ENCODE results near the gene RASSF9.

RASSF9 gene

GRCh38 chr12:85820101-85820500 is 16.1 kb downstream of the RASSF9 start:
- no peak for DNase-seq

DNA sequence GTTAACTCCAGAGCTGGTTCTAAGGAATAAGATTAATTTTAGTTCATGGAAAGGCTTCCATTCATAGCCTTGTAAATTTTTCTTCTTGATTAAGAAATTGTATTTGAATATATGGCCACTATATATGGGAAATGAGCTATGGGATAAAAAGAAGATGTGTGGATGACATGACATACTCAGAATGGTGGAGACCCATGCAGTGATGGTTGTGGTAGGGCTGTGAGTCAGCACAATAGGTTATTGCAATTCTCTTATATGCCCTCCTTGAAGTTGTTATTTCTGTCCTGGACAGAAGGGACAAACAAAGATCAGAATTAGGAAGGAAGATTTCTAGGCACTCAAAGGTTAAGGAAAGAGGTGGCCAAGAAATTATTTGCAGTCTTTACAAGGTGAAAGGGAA is 21.5 kb downstream of the RASSF9 start:
- DNase-seq = no peak

GRCh38 chr12:85814071-85814470 is 22.1 kb downstream of the RASSF9 start:
- no peak for DNase-seq

DNA sequence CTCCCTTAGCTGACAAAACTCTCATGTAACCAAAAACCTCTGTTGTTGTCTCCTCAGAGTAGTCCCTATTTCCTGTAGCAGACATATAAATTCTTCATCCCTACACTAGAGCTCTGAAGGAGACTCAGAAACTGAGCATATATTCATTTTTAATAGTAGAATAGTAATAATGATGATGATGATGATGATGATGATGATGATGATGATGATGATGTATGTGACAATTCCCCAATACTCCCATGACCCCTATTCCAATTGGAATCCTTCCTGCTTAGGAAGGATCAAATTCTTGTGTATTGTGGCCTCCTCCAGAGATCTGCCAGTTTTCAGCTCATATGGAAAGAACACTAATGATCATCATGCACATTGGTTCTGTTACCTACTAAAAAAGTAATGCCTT is 26.7 kb downstream of the RASSF9 start:
- DNase-seq = no peak

DNA sequence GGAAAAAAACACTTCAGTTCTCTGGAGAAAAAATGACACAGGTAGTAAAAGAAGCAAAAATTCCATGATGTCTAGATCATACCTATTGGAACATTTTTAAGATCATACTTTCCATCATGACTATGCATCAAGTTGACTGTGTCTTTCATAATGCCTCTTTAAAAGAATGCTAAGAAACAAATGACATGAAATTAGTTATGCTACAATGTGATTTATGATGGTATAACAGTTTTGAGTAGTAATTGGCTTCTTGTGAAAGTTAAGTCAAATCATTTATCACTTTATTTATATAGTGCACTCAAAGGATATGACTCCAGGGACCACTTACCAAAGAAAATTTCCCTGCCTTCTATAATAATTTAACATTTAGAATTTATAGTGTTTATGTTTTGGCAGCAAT is 28.5 kb downstream of the RASSF9 start:
- no peak for DNase-seq

- no peak for DNase-seq
Observed at GRCh38 chr12:85805654-85806053, 30.6 kb downstream of the RASSF9 start.

DNA sequence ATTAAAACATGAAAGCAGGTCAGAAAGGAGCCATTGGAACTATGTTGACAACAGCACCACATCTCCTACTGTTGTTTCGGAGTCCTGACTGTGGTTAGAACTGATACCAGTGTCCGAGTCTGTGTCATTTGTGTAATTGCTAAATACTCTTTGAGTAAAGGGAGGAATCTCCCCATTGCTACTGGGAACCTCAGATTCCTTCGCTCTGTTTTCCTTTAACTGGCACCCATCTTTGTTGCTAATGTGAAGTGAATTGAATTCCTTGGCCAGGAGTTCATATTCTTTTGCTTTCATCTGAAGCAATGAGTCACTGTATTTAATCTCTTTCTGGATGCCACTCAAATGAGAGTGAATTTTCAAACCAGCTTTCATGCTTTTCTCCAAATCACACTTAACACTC is 31.5 kb downstream of the RASSF9 start:
- DNase-seq = no peak

DNA sequence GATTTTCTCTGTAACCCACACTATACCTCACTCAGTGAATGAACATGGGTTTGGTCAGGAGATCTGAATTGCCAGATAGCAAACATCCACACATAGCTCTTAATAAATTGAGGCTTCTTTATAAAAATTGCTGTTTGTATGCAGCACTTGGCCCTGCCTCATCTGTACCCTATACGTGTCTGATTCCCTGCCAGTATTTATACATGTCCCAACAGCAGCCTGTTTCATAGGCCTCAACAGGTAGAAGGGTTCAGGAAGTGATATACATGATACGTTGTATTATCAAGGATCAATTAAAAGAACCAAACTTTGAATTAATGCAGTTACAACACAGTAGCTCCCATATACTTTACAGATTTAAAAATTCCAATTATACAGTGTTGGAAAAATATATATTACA is 32.3 kb downstream of the RASSF9 start:
- no peak for DNase-seq

DNA sequence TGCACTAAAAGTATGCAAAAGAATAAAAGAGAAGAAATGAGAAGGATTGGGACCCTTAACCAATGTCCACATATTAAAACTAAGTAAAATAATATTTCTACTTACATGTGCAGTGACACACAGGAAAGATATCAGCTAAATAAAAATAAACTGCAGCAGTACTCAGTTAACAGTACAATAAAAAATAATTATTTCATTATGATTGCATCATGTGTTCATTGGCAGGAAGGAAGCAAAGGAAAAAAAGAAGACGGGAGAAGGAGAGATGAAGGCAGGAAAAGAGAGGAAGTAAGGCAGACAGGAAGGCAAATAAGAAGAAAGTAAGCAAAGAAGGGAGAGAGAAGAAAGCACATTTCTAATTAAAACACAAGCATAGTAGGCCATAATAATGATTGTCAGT is 33.0 kb downstream of the RASSF9 start:
- no peak for DNase-seq

GRCh38 chr12:85798122-85798521 is 38.1 kb downstream of the RASSF9 start:
- no peak for DNase-seq

DNA sequence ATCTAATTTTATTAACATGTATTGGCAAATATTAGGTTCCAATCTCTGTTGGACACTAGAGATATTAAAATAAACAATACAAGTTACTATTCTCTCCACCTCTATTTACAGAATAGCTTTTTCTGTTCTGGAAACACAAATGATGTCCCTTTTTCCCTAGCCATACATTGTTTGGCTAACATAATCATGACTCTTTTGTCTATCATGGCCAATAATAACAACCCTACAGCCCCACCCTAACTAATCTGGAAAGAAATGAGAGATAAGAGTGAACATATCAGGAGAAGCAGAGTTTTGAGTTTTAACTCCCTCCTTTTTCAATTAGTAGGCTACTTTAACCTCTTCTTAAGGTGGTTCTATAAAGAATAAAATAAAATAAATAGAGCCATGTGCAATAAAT is 40.2 kb downstream of the RASSF9 start:
- no peak for DNase-seq

GRCh38 chr12:85794531-85794930 is 41.7 kb downstream of the RASSF9 start:
- DNase-seq = no peak

DNA sequence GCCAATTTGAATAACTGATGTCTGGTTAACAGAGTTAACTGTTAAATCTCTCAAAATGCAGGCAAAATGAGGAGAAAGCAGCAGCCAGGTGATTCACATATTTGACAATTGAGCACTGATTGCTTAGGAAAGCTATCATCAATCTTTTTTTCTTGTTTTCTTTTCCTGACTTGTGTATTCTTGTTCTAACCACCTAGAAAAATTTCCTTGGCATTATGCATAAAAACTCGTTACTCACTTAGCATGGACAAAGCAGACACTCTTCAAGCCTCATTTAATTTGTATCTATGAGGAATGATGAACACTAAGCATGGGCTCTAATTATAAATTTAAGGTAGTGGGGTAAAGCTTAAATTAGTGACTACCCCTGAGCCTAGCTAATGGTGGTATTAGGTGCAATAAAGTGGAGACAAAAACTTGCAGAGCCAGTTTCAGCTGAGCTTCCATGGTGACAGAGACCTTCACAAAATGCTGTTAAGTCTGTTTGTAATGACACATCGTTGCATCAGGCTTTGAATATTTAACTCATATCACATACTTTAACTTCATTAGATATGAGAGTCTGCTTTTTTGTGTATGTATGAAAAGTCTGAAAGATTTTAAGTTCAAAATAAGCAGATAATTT is 52.0 kb downstream of the RASSF9 start:
- DNase-seq = no peak

DNA sequence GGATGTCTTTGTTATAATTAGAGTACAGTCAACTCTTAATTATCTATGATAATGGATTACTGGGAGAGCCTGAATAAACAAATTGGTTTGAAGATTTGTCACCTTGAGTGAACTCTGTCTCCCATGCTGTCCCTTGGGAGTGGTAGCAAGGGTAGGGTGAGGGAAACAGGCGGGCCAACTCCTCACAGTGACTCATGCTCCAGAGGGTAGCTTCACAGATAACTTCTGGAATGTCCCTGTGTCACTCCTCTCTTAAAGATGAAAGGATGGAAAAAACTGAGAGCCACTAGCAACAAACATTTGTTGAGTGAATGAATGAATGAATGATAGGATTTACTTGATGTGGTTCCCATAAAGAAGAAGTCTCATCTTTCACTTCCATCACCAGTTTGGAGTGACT is 53.5 kb downstream of the RASSF9 start:
- DNase-seq = no peak

DNA sequence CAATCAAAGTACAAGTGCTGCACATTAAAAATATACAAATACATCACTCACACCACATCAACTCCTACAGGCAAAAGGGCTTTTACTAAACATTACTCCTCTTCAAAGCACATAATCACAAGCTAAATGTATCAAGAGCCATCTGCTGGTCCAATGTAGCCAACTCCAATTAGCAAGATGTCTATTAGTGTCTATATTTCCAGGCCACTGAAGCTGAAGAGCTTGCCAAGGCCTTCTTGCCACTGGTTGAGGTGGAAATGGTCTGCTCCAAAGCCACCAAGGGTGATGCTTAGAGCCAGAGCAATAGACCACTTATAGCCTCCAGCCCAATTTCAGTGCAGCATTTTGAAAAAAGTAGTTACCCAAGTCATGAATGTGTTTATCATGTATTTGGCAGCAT is 54.4 kb downstream of the RASSF9 start:
- no peak for DNase-seq

DNA sequence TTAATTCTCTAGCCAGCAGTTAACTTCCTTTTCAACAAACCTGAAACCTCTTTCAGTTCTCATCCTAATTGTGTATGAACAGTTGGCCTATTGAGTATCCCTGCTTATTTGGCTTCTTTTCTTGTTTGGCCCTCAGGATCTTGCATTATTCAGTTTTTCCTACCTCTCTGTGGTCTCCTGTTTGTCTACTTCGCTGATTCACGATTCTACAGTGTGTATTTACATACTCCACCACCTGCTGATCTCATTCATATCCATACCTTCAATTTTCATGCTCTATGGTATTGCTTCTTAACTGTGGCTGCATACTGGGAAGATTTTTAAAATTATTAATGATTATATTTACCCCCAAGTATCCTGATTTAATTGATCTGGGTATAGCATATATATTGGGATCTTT is 56.4 kb downstream of the RASSF9 start:
- DNase-seq = no peak

DNA sequence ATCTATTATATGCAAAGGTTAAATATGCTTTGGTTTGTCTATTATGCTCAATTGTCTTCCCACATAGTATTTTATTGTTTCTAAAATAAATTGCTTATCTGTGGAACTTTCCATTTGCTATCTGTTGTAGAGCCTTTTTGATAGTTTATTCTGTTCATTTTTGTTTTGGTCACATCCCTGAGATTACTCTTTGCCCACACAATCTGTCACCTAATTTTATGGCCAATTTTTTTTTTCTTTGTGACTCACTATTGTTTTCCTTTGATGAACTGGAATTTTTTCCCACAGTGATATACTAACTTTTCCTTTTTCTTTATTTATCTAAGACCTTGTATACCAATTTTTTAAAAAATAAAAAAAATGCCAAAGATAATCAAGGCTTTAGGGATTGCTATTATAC is 61.1 kb downstream of the RASSF9 start:
- no peak for DNase-seq

DNA sequence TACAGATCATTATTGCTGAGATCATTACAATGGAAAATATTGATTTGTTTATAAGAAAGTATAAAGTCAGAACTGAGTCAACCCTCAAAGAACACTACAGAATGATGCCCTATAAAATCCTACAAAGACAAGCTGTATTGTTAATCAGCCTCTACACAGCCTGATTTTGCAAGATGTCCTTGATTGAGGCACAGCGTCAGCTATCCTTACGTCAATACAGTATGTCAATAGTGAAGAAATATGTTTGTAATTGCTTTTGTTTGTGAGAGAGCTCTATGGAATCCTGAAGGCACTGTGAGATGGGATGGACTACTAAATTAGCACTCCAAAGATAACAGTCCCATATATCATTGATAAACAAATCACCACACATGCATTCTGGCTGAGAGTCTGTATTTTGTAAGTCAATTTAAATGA is 70.7 kb downstream of the RASSF9 start:
- DNase-seq = no peak

DNA sequence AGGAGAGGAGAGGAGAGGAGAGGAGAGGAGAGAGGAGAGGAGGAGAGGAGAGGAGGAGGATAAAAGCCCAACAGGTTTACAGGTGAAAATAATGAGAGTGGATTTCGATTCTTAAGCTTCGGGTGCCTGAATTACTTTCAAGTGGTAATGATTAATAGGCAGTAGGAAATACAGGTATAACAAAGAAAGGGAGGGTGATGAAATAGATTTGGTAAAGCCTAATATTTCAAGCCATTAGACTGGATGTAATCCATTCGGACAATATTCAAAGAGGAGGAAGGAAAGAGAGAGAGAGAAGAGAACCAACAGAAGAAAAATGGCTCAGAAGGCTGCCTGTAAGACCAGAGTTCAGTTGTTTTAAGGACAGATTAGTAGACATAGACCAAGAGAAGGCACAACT is 76.6 kb downstream of the RASSF9 start:
- DNase-seq = no peak

DNA sequence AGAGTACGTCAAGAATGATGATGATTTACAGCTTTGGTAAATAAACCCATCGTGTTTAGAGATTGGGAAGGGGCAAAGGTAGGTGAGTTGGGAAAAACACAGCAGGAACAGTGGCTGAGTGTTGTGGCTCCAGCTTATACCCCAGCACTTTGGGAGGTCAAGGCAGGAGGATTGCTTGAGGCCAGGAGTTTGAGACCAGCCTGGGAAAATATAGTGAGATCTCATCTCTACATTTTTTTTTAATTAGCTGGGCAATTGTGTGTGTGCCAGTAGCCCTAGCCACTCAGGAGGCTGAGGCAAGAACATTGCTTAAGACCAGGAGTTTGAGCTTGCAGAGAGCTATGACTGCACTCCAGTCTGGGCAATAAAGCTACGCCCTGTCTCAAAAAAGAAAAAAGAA is 77.1 kb downstream of the RASSF9 start:
- no peak for DNase-seq

- DNase-seq = no peak
Observed at GRCh38 chr12:85755760-85756159, 80.4 kb downstream of the RASSF9 start.

All from CD4-positive, alpha-beta T cell treated with Interleukin-6 for 4 hours (primary cell).